PC-3 (cell line): Measurements from ENCODE around the gene MAP3K3. TPM values are rescaled to one million over a fixed set of nuclear protein-coding genes. Genes with fewer than 3 reads are reported as not detected.

Source experiments
- ATAC-seq: fragments of 200-7000 bp; cut with Tn5 transposase; 2 replicates; pipeline ENCODE4 v1.9.1; 2020; ENCODE audit warnings: mild to moderate bottlenecking, moderate library complexity
- BruUV-seq: library from RNA; stranded (reverse); fragments of 400-500 nt; replicated peaks from 2 replicates; lab custom pipeline; 2021; lab: Mats Ljungman, UMichigan
- CTCF ChIA-PET: fragments of 300-600 bp; sonication (Branson Sonifier 250); formaldehyde crosslinking; loops from one replicate; lab custom pipeline; 2022; ENCODE audit warnings: antibody characterized with exemption; lab: Charles Lee
- POLR2A ChIA-PET: fragments of 300-600 bp; sonication (Branson Sonifier 250); formaldehyde crosslinking; loops from one replicate; lab custom pipeline; 2022; ENCODE audit warnings: antibody characterized with exemption; ENCODE audit not compliant: unreplicated experiment; lab: Charles Lee
- DNase-seq: peaks from one replicate; pipeline ENCODE4 v3.0.0-alpha.2; 2015
- H2AFZ ChIP-seq: fragments of 300-600 bp; sonication (generic); 2 replicates; pipeline ENCODE4 v1.6.0; 2016; ENCODE audit warnings: antibody characterized with exemption, low read length
- H3F3A ChIP-seq: fragments of 300-600 bp; sonication (generic); one replicate; pipeline ENCODE4 v1.6.0; 2017; ENCODE audit warnings: antibody characterized with exemption, low read length, control low read depth, mild to moderate bottlenecking; ENCODE audit not compliant: unreplicated experiment
- H3K27ac ChIP-seq: fragments of 300-600 bp; sonication (generic); 2 replicates; pipeline ENCODE4 v1.5.1; 2016; ENCODE audit warnings: mild to moderate bottlenecking, low read length
- H3K27me3 ChIP-seq: fragments of 300-600 bp; sonication (generic); 2 replicates; pipeline ENCODE4 v1.6.1; 2016; ENCODE audit warnings: low read length, mixed read lengths
- H3K36me3 ChIP-seq: fragments of 300-600 bp; sonication (generic); 2 replicates; pipeline ENCODE4 v1.6.1; 2016; ENCODE audit warnings: low read depth, mixed run types, low read length, mixed read lengths
- H3K4me1 ChIP-seq: fragments of 300-600 bp; sonication (generic); 2 replicates; pipeline ENCODE4 v1.5.1; 2016; ENCODE audit warnings: low read length; ENCODE audit not compliant: insufficient read depth
- H3K4me2 ChIP-seq: fragments of 300-600 bp; sonication (generic); 2 replicates; pipeline ENCODE4 v1.6.0; 2016; ENCODE audit warnings: low read length
- H3K4me3 ChIP-seq: fragments of 300-600 bp; sonication (generic); 2 replicates; pipeline ENCODE4 v1.5.1; 2016; ENCODE audit warnings: mild to moderate bottlenecking, low read length, mixed read lengths
- H3K79me2 ChIP-seq: fragments of 300-600 bp; sonication (generic); 2 replicates; pipeline ENCODE4 v1.6.1; 2017; ENCODE audit warnings: low read length, mixed read lengths
- H3K9ac ChIP-seq: fragments of 300-600 bp; sonication (generic); 2 replicates; pipeline ENCODE4 v1.6.0; 2016; ENCODE audit warnings: mild to moderate bottlenecking, low read length
- H3K9me2 ChIP-seq: fragments of 300-600 bp; sonication (generic); replicated peaks from 2 replicates; pipeline ENCODE4 v1.6.1; 2016; ENCODE audit warnings: mixed run types, low read length, mixed read lengths
- H3K9me3 ChIP-seq: fragments of 300-600 bp; sonication (generic); 2 replicates; pipeline ENCODE4 v1.6.1; 2016; ENCODE audit warnings: low read length, mixed read lengths
- H4K20me1 ChIP-seq: fragments of 300-600 bp; sonication (generic); 2 replicates; pipeline ENCODE4 v1.6.1; 2016; ENCODE audit warnings: low read length, mixed read lengths
- CTCF ChIP-seq: fragments of 300-600 bp; sonication (generic); conservative IDR thresholded peaks from 2 replicates; pipeline ENCODE4 v1.5.1; 2017; ENCODE audit warnings: antibody characterized with exemption, low read depth, mild to moderate bottlenecking, low read length
- EZH2 ChIP-seq: fragments of 300-600 bp; sonication (generic); IDR thresholded peaks from one replicate; pipeline ENCODE4 v1.6.1; 2017; ENCODE audit warnings: antibody characterized with exemption, mild to moderate bottlenecking, low read length; ENCODE audit not compliant: unreplicated experiment
- EZH2phosphoT487 ChIP-seq: fragments of 300-600 bp; sonication (generic); IDR thresholded peaks from 2 replicates; pipeline ENCODE4 v1.6.1; 2018; ENCODE audit warnings: mild to moderate bottlenecking, antibody characterized with exemption, low read length, borderline replicate concordance
- intact Hi-C: fragments of 100-400 bp; cut with micrococcal nuclease; formaldehyde crosslinking; loops from 2 replicates; pipeline ENCODE4 v1.9.0; 2023
- total RNA-seq: library from RNA; depleted of rRNA; stranded (reverse); fragments of >200 nt; gene quantifications from 2 replicates; pipeline ENCODE4 v1.2.3, GENCODE V29; 2014

The MAP3K3 gene
- total RNA-seq, 1 experiment from 2014 or later: 27.1 TPM

GRCh38 chr17:63695889-63696288 is 73.7 kb downstream of the MAP3K3 start:
- TF ChIP-seq EZH2: no peak
- POLR2A ChIA-PET: no interaction called here

DNA sequence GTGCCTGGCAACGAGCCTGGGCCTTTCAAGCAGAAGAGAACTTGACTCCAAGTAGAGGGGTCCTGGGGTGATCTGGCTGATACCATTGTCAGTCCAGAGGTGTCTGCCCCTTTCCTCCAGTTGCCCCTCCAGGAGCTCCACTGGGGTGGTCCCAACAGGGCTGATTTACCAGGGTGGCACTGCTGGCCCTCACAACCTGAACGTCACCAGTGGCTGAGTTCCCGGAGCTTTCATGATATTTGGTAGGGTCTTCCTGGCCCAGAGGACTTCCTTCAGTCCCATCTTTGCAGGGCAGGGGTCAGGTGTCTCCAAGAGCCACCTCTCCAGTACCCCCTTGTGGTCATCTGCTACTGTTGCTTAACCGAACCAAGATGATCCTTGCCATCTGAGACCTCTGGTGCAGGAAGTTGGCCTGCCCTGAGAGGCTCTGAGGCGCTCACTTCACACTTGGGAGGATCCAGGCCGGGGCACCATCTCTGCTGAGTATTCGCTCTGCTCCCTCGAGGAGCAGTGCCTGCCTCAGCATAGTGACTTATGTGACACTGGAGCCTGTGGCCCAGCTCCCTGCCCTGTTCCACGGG is 74.3 kb downstream of the MAP3K3 start:
- no peaks in the 10 kb centered on the region for H3K79me2 ChIP-seq
- H3K27ac ChIP-seq: no peak overlapping the region
- BruUV-seq: no TSS peak
- CTCF ChIA-PET: no interaction called here
- H3K4me1 ChIP-seq: peaks cover 7% of the 10 kb centered on the region; the same call in 1 of the 2 replicates
- H3K9me2 ChIP-seq: no peaks in the 10 kb centered on the region
- intact Hi-C loops: loop anchor here (5.0 to 10.0 kb wide), 3 partner anchors 74 to 272 kb away; partner anchors contain the start of genes FTSJ3, MAP3K3 and PSMC5
- no peaks in the 10 kb centered on the region for H4K20me1 ChIP-seq
- H3F3A ChIP-seq: no peaks in the 10 kb centered on the region
- POLR2A ChIA-PET: no interaction called here
- peak; percentile 55 for DNase-seq
- no peak overlapping the region for H3K9ac ChIP-seq
- no peak overlapping the region for H3K4me2 ChIP-seq
- H3K36me3 ChIP-seq: peaks cover 5% of the 10 kb centered on the region; the same call in 1 of the 2 replicates
- peak; percentile 9 for ATAC-seq
- no peaks in the 10 kb centered on the region for H3K9me3 ChIP-seq
- no peak overlapping the region for H3K4me3 ChIP-seq
- no peak overlapping the region for H2AFZ ChIP-seq
- H3K27me3 ChIP-seq: no peaks in the 10 kb centered on the region
- TF ChIP-seq EZH2: no peak
- TF ChIP-seq CTCF: peak; percentile 60
- TF ChIP-seq EZH2phosphoT487: no peak

More at GRCh38 chr17:63695889-63696288, 73.7 kb downstream of the MAP3K3 start:
- intact Hi-C loops: loop anchor here (5.0 to 10.0 kb wide), 3 partner anchors 74 to 271 kb away; partner anchors contain the start of genes FTSJ3, MAP3K3 and PSMC5
- Histone ChIP-seq H3K27me3 (no peaks in the 10 kb centered on the region), H2AFZ (no peak overlapping the region), H3K4me3 (no peak overlapping the region), H3K9me2 (no peaks in the 10 kb centered on the region), H3K36me3 (peaks cover 5% of the 10 kb centered on the region; the same call in 1 of the 2 replicates), H3K9me3 (no peaks in the 10 kb centered on the region), H3K79me2 (no peaks in the 10 kb centered on the region), H3K27ac (no peak overlapping the region), H3K9ac (no peak overlapping the region), H3K4me1 (peaks cover 7% of the 10 kb centered on the region; the same call in 1 of the 2 replicates), H4K20me1 (no peaks in the 10 kb centered on the region), H3K4me2 (no peak overlapping the region), H3F3A (no peaks in the 10 kb centered on the region)
- no peak for ATAC-seq
- BruUV-seq: no TSS peak
- CTCF ChIA-PET: no interaction called here
- no peak for DNase-seq

DNA sequence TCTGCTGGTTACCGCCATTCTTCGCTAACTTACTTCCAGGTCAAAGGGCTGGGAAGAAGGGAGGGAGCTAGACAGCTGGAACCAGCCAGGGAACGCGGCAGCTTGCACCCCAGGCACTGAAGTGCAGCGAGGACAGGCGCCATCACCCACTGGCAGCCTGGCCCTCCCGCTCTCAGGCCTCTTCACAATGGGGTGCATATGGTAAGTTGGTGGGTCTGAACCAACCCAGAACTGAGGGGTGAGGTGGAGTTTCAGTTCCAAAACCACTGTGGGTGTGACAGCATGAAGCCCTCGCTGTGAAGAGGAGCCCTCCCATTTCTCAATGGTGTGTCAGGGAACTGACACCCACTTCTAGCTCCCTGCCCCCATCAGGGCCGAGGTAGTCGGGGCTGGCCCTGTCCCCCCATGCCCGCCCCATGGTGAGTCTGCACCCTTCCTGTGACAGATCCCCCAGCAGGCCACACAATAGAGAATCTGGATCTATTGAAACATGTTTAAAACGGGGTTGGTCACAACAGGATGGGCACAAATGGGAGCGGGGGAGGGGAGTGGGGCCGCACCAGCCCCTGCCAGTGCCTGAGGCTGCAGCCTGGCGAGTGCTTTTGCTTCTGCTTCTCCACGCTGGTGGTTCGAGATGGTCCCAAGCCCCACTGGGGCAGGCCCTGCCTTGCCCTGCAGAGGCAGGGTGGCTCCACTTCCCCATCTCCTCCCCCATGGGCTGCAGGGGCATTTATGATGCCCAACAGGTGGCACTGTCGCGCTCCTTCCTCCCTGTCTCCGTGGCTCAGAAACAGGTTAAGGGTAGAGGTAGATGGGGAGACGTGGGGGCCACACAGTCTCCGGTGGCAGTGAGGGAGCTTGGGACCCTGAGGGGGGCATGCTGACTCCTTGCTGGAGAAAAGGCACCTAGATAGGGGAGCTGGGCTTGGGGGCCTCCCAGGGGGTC is 75.4 kb downstream of the MAP3K3 start:
- peak; percentile 74 for DNase-seq
- POLR2A ChIA-PET: no interaction called here
- H3K27ac ChIP-seq: no peak overlapping the region

More for the DNA sequence above, 75.4 kb downstream of the MAP3K3 start:
- H4K20me1 ChIP-seq: no peaks in the 10 kb centered on the region
- no peak overlapping the region for H3K9ac ChIP-seq
- TF ChIP-seq CTCF (peak; percentile 89), EZH2 (no peak)
- no peaks in the 10 kb centered on the region for H3F3A ChIP-seq
- H2AFZ ChIP-seq: no peak overlapping the region
- no peaks in the 10 kb centered on the region for H3K36me3 ChIP-seq
- ATAC-seq: peak; percentile 11
- no peaks in the 10 kb centered on the region for H3K79me2 ChIP-seq
- CTCF ChIA-PET: interaction anchor here (0.5 kb wide), 1 partner anchor 144 kb away, joined by 3 read pairs; no protein-coding TSS in a partner anchor
- intact Hi-C loops: loop anchor here (2.0 to 10.0 kb wide), 4 partner anchors 43 to 273 kb away; partner anchors contain the start of genes FTSJ3, MAP3K3, PSMC5 and STRADA
- H3K9me2 ChIP-seq: no peaks in the 10 kb centered on the region
- BruUV-seq: TSS peak; percentile 16
- no peak overlapping the region for H3K4me2 ChIP-seq
- peaks cover 7% of the 10 kb centered on the region; the same call in 1 of the 2 replicates for H3K4me1 ChIP-seq
- H3K27me3 ChIP-seq: no peaks in the 10 kb centered on the region
- no peaks in the 10 kb centered on the region for H3K9me3 ChIP-seq
- no peak overlapping the region for H3K4me3 ChIP-seq
